Retinal pigment epithelial cell (primary cell): ENCODE data around the gene CRACR2A.

ENCODE experiments used
- DNase-seq: peaks from one replicate; pipeline ENCODE4 v3.0.0-alpha.2; 2010; ENCODE audit warnings: low read depth
- H3K4me3 ChIP-seq: 2 replicates; pipeline ENCODE4 v1.5.1; 2011; ENCODE audit warnings: mild to moderate bottlenecking, low read length, control low read depth, moderate library complexity
- CTCF ChIP-seq: conservative IDR thresholded peaks from 2 replicates; pipeline ENCODE4 v1.5.1; 2011; ENCODE audit warnings: low read depth, low read length, control low read depth, inconsistent platforms

CRACR2A gene

GRCh38 chr12:3673981-3674708 lies 78.8 kb downstream of the CRACR2A start:
- H3K4me3 ChIP-seq, result no peak overlapping the region
- DNase-seq, result no peak
- TF ChIP-seq CTCF, result no peak

- no peak for DNase-seq
- TF ChIP-seq CTCF, result no peak
- H3K4me3 ChIP-seq, result no peak overlapping the region
Measured at GRCh38 chr12:3672113-3672509, 80.8 kb downstream of the CRACR2A start.

- no peak for DNase-seq
- no peak for TF ChIP-seq CTCF
- no peak overlapping the region for H3K4me3 ChIP-seq
Measured at GRCh38 chr12:3671330-3672112, 81.4 kb downstream of the CRACR2A start.

- H3K4me3 ChIP-seq, result no peak overlapping the region
- DNase-seq, result no peak
- TF ChIP-seq CTCF, result no peak
Measured at GRCh38 chr12:3670083-3670620, 82.8 kb downstream of the CRACR2A start.

- no peak for DNase-seq
- TF ChIP-seq CTCF, result no peak
- H3K4me3 ChIP-seq, result no peak overlapping the region
Measured at GRCh38 chr12:3669594-3669993, 83.3 kb downstream of the CRACR2A start.

GRCh38 chr12:3668479-3669165 lies 84.3 kb downstream of the CRACR2A start:
- no peak for DNase-seq
- H3K4me3 ChIP-seq, result no peak overlapping the region
- TF ChIP-seq CTCF, result no peak
